Measurements from ENCODE around the gene PLPPR1.
"Not testable (repeated sequence)": the region's sequence is repeated elsewhere in the genome, so short reads cannot be mapped to it uniquely, and the experiment has no call there.

The PLPPR1 gene

GRCh38 chr9:101274971-101275768 lies 246.6 kb downstream of the PLPPR1 start:
- DNase-seq (ENCODE audit: low read depth in 1 of 2, low spot score in 1 of 2) = no peak

- DNase-seq (ENCODE audit: low read depth in 1 of 2, low spot score in 1 of 2) = no peak
These were observed 247.3 kb downstream of the PLPPR1 start for GRCh38 chr9:101275769-101276250.

DNA sequence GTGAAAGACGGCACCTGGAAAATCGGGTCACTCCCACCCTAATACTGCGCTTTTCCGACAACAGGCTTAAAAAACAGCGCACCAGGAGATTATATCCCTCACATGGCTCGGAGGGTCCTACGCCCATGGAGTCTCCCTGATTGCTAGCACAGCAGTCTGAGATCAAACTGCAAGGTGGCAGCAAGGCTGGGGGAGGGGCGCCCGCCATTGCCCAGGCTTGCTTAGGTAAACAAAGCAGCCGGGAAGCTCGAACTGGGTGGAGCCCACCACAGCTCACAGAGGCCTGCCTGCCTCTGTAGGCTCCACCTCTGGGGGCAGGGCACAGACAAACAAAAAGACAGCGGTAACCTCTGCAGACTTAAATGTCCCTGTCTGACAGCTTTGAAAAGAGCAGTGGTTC lies 262.5 kb downstream of the PLPPR1 start:
- not testable (repeated sequence) for DNase-seq (ENCODE audit: low read depth in 1 of 2, low spot score in 1 of 2)

DNA sequence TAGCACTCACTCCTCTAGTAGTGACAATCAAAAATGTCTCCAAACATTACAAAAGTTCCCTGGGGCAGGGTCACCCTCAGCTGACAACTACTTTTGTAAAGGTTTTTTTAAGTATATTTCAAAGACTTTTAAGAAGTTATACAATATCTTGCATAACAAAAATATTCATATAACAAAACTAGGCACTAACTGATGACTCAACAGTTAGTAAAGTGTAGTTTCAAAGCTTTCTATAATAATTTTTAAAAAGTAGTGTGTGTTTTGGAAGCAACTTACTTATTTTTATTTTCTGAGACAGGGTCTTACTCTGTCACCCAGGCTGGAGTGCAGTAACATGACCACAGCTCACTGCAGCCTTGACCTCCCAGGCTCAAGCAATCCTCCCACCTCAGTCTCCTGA lies 271.4 kb downstream of the PLPPR1 start:
- DNase-seq (ENCODE audit: low read depth in 1 of 2, low spot score in 1 of 2) = no peak

DNA sequence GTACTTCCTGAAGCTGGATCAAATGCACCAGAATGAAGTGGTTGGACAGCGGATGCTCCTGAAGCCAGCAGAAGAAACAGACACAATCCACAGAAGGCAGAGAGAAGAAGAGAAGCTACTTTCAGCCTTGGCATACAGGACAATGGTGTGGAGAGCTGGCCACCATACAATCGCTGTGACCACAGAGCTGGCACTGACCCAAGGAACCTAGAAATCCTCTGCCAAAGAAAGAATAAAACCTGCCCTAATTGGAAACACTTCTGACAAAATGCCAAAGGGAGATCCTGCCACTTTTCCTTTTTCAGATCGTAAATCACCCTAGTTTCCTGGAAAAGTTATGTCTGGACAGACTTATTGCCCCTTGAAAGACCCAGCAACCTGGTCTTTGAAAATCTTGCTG lies 278.5 kb downstream of the PLPPR1 start:
- no peak for DNase-seq (ENCODE audit: low read depth in 1 of 2, low spot score in 1 of 2)

- no peak for DNase-seq (ENCODE audit: low read depth in 1 of 2, low spot score in 1 of 2)
These were observed 279.1 kb downstream of the PLPPR1 start for GRCh38 chr9:101307524-101308213.

- DNase-seq (ENCODE audit: low read depth in 1 of 2, low spot score in 1 of 2) = no peak
These were observed 280.6 kb downstream of the PLPPR1 start for GRCh38 chr9:101309139-101309538.

DNA sequence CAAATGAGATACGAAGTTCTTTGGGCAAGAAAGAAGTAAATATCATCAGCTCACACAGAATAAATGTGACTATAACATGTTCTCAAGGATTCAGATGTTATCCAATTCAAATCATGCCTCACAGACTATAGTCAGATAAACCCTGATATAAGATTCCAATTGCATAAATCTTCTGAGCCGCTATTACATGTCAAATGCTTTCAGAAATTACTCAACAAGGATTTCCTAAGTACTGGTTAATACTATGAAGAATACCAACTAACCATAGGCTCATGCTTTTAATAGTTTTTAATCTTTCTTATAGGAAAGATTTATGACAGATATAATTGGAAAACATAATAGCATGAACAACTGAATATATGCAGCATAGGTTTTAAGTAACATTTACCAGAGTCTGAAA lies 282.7 kb downstream of the PLPPR1 start:
- DNase-seq (ENCODE audit: low read depth in 1 of 2, low spot score in 1 of 2) = no peak

DNA sequence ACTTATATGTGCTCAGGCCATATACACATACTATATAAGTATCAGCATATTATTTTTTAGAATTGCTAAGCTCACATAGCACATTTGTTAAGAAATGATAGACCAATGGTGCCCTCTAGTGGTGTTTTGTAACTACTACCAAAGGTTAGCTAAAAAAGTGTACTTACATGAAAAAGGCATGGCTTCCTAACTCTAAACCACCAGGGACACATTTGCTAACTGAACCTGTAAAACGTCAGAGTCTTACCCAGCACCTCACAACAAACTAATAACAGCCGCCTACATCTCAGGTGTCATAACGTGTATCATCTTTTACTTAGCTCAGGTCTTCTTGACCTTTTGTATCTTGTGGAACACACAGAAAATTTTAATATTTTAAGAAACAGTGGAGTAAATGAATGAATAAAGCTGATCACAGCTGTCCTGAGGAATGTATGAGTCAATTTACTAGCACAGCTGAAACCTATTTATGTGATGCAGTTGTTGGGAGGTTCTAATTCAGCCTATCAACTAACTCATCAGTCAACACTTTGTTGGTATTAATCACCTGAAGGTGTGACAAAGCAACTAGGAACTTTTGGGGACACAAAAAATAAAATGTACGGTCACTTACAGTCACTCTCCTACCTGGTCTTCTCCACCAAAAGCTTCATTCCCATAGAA lies 283.4 kb downstream of the PLPPR1 start:
- no peak for DNase-seq (ENCODE audit: low read depth in 1 of 2, low spot score in 1 of 2)

DNA sequence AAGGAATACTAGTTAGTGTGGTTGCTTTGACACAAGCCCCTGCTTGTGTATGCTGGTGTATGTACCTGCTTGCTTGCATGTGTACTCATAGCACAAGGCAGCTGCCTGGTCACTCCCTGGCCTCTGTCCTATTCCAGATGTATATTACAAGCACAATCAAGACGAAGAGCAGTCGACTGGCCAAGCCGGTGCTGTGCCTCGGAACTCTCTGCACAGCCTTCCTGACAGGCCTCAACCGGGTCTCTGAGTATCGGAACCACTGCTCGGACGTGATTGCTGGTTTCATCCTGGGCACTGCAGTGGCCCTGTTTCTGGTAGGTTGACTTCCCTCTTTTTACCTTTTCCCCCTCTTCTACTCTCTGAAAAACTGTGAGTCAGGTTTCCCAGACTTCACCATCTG lies 284.1 kb downstream of the PLPPR1 start:
- no peak for DNase-seq (ENCODE audit: low read depth in 1 of 2, low spot score in 1 of 2)

DNA sequence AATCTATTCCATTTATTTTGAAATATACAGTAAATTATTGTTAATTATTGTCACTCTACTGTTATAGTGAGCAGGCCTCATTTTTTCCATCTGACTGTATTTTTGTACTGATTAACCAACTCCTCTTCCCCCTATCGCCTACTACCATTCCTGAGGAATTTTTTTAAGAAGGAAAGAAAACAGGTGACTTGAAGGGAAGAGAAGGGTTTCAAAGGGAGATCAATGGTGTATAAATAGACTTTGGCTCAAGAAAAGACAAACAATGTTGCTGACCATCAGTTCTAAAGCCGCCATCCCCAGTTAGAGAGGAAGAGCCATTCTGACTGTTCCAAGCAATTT lies 286.6 kb downstream of the PLPPR1 start:
- DNase-seq (ENCODE audit: low read depth in 1 of 2, low spot score in 1 of 2) = no peak

- no peak for DNase-seq (ENCODE audit: low read depth in 1 of 2, low spot score in 1 of 2)
These were observed 289.2 kb downstream of the PLPPR1 start for GRCh38 chr9:101317735-101318134.

GRCh38 chr9:101323129-101323528 lies 294.6 kb downstream of the PLPPR1 start:
- DNase-seq (ENCODE audit: low read depth in 1 of 2, low spot score in 1 of 2) = no peak

- no peak for DNase-seq (ENCODE audit: low read depth in 1 of 2, low spot score in 1 of 2)
These were observed 295.8 kb downstream of the PLPPR1 start for GRCh38 chr9:101324245-101324804.

GRCh38 chr9:101325053-101325452 lies 296.5 kb downstream of the PLPPR1 start:
- DNase-seq (ENCODE audit: low read depth in 1 of 2, low spot score in 1 of 2) = no peak

DNA sequence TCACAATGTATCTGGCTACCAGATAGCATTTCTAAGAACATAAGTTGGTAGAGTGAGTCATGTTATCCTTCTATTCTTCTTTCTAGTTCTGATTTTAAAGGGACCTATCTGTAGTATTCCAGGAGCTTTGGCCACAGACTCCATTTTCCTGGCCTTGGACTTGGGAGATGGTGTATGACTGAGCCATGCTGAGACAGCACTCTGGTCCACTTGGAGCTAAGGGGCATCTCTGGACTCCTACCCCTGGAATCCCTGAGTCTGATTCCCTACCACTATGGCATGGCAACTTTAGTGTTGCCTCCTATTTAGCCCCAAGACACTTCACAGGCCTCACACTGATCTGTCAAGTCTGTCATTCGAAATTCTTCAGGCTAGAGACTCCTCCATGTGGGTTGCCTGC lies 297.5 kb downstream of the PLPPR1 start:
- no peak for DNase-seq (ENCODE audit: low read depth in 1 of 2, low spot score in 1 of 2)

DNA sequence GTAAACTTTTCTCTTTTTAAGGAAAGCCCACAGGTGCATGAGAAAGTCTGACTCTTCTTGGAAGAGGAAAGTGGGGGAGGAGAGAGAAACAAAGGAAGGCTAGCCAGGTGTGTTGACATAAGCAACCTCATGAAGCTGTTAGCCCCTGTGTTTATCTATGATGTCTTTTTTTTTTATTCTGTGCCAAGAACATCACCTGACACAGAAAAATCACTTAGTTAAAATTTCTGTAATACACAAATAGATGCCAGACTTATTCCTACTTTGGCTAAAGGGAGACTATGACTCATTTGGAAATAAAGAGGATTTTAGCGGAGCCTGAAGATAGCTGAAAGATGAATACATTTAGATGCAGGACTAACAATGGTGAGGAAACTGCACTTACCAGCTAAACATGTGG lies 298.0 kb downstream of the PLPPR1 start:
- no peak for DNase-seq (ENCODE audit: low read depth in 1 of 2, low spot score in 1 of 2)

DNA sequence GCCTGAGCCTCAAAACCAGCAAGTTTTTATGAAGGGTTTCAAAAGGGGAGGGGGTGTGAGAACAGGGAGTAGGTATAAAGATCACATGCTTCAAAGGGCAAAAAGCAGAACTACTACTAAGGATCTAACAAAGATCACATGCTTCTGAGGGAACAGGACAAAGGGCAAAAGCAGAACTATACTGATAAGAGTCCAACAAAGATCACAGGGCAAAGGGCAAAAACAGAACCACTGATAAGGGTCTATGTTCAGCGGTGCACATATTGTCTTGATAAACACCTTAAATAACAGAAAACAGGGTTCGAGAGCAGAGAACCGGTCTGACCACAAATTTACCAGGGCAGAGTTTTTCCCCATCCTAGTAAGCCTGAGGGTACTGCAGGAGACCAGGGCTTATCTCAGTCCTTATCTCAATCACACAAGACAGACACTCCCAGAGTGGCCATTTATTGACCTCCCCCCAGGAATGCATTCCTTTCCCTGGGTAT lies 298.9 kb downstream of the PLPPR1 start:
- DNase-seq (ENCODE audit: low read depth in 1 of 2, low spot score in 1 of 2) = not testable (repeated sequence)

DNA sequence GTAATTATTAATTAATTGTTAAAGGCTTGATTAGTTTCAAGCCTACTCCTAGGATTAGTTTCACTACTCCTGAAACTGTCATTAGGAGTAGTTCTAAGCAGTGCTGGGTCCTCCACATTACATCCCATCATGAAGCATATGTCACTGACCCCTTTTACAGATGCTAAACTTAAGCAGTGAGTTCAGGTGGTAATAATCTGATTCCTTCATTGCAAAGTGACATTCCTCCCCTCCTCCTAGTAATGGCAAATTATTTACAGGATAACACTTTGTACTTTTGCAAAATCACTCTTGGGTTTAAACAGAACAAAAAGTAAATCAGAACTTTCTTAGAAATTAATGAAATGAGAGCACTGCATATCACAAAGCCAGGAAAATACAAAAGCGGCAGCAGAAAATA lies 303.8 kb downstream of the PLPPR1 start:
- no peak for DNase-seq (ENCODE audit: low read depth in 1 of 2, low spot score in 1 of 2)

GRCh38 chr9:101333490-101333889 lies 305.0 kb downstream of the PLPPR1 start:
- DNase-seq (ENCODE audit: low read depth in 1 of 2, low spot score in 1 of 2) = no peak

- no peak for DNase-seq (ENCODE audit: low read depth in 1 of 2, low spot score in 1 of 2)
These were observed 305.6 kb downstream of the PLPPR1 start for GRCh38 chr9:101333926-101334702.
